Hindlimb muscle (tissue), 1 donor: ENCODE data around the gene MAN1A2. TPM values are rescaled to one million over a fixed set of nuclear protein-coding genes. Genes with fewer than 3 reads are reported as not detected.

Experiments used
- DNase-seq: peaks from one replicate; pipeline ENCODE4 v3.0.0-alpha.2; 2013
- polyA plus RNA-seq: library from polyadenylated mRNA; unstranded; fragments of 120-200 nt; gene quantifications from one replicate; pipeline ENCODE4 v1.2.1, GENCODE V29; 2013; ENCODE audit not compliant: insufficient read length

The MAN1A2 gene
- polyA plus RNA-seq, 1 donor: 24.6 TPM

- DNase-seq: no peak
Observed at GRCh38 chr1:117561551-117561950, 194.3 kb downstream of the MAN1A2 start.

GRCh38 chr1:117562581-117563491 is 195.6 kb downstream of the MAN1A2 start:
- DNase-seq: no peak

GRCh38 chr1:117563492-117563875 is 196.2 kb downstream of the MAN1A2 start:
- DNase-seq: no peak

GRCh38 chr1:117564227-117565075 is 197.2 kb downstream of the MAN1A2 start:
- no peak for DNase-seq

GRCh38 chr1:117565076-117565556 is 197.9 kb downstream of the MAN1A2 start:
- DNase-seq: no peak

GRCh38 chr1:117565745-117566455 is 198.7 kb downstream of the MAN1A2 start:
- no peak for DNase-seq

- DNase-seq: no peak
Observed at GRCh38 chr1:117566556-117566955, 199.3 kb downstream of the MAN1A2 start.

GRCh38 chr1:117567435-117567834 is 200.2 kb downstream of the MAN1A2 start:
- DNase-seq: no peak

- DNase-seq: no peak
Observed at GRCh38 chr1:117567976-117568375, 200.7 kb downstream of the MAN1A2 start.

GRCh38 chr1:117568999-117569398 is 201.8 kb downstream of the MAN1A2 start:
- no peak for DNase-seq

GRCh38 chr1:117569856-117570255 is 202.6 kb downstream of the MAN1A2 start:
- peak; percentile 76 for DNase-seq

GRCh38 chr1:117570988-117571409 is 203.8 kb downstream of the MAN1A2 start:
- no peak for DNase-seq

- no peak for DNase-seq
Observed at GRCh38 chr1:117571496-117571895, 204.2 kb downstream of the MAN1A2 start.

GRCh38 chr1:117572546-117572945 is 205.3 kb downstream of the MAN1A2 start:
- DNase-seq: no peak

- DNase-seq: no peak
Observed at GRCh38 chr1:117573386-117574023, 206.3 kb downstream of the MAN1A2 start.

GRCh38 chr1:117574161-117574835 is 207.0 kb downstream of the MAN1A2 start:
- no peak for DNase-seq

- DNase-seq: no peak
Observed at GRCh38 chr1:117575586-117576225, 208.5 kb downstream of the MAN1A2 start.

- no peak for DNase-seq
Observed at GRCh38 chr1:117576236-117576635, 209.0 kb downstream of the MAN1A2 start.

- no peak for DNase-seq
Observed at GRCh38 chr1:117577191-117577885, 210.1 kb downstream of the MAN1A2 start.

GRCh38 chr1:117578466-117578865 is 211.2 kb downstream of the MAN1A2 start:
- DNase-seq: no peak
